ENCODE measurements around the gene ZMYND11.

ZMYND11 gene

DNA sequence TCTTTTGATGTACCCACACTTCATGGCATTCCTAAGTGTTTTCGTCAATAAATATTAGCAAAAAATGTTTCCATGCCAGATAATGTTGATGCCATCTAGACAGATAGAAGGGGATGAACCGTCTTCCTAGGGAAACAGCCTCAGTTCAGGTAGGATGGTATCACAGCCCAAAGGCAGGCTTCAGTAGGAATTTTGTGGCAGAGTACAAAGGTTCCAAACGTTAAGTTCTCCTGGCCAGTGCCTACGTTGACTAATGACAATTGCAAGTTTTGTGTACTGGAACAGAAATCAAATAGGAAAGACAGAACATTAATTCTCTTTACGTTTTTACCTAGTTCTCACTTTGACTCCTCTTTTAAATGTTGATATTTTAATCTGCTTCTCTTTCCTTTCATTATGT lies 75.0 kb downstream of the ZMYND11 start:
- no peaks in the 10 kb centered on the region for H3K9me2 ChIP-seq (replicated peaks; ENCODE audit: control insufficient read depth, low read length)
- H3K4me2 ChIP-seq (ENCODE audit: low read length): no peak overlapping the region
- no peaks in the 10 kb centered on the region for H4K20me1 ChIP-seq (ENCODE audit: control insufficient read depth, insufficient read depth, low read depth, low read length)
- no peaks in the 10 kb centered on the region for H3K4me1 ChIP-seq (ENCODE audit: control insufficient read depth, low read length)
- no peaks in the 10 kb centered on the region for H3F3A ChIP-seq (ENCODE audit: control insufficient read depth, insufficient read depth)
- no peak overlapping the region for H3K27ac ChIP-seq (ENCODE audit: low read depth, low read length)
- H3K9me3 ChIP-seq (ENCODE audit: control insufficient read depth, insufficient read depth, low read length): no peaks in the 10 kb centered on the region
- H3K36me3 ChIP-seq (ENCODE audit: control insufficient read depth, low read length): no peaks in the 10 kb centered on the region
- peaks cover 27% of the 10 kb centered on the region for H3K27me3 ChIP-seq (ENCODE audit: control insufficient read depth, low read length)
- no peaks in the 10 kb centered on the region for H3K79me2 ChIP-seq (ENCODE audit: control insufficient read depth, low read length)
- H3K4me3 ChIP-seq (ENCODE audit: low read length): no peak overlapping the region
- no peak for TF ChIP-seq EZH2phosphoT487 (IDR thresholded peaks at IDR 0.05; ENCODE audit: borderline replicate concordance, low read length)
- TF ChIP-seq, protein P1, sequence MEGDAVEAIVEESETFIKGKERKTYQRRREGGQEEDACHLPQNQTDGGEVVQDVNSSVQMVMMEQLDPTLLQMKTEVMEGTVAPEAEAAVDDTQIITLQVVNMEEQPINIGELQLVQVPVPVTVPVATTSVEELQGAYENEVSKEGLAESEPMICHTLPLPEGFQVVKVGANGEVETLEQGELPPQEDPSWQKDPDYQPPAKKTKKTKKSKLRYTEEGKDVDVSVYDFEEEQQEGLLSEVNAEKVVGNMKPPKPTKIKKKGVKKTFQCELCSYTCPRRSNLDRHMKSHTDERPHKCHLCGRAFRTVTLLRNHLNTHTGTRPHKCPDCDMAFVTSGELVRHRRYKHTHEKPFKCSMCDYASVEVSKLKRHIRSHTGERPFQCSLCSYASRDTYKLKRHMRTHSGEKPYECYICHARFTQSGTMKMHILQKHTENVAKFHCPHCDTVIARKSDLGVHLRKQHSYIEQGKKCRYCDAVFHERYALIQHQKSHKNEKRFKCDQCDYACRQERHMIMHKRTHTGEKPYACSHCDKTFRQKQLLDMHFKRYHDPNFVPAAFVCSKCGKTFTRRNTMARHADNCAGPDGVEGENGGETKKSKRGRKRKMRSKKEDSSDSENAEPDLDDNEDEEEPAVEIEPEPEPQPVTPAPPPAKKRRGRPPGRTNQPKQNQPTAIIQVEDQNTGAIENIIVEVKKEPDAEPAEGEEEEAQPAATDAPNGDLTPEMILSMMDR (IDR thresholded peaks at IDR 0.05; ENCODE audit: low read depth, low read length, poor library complexity, severe bottlenecking): no peak

DNA sequence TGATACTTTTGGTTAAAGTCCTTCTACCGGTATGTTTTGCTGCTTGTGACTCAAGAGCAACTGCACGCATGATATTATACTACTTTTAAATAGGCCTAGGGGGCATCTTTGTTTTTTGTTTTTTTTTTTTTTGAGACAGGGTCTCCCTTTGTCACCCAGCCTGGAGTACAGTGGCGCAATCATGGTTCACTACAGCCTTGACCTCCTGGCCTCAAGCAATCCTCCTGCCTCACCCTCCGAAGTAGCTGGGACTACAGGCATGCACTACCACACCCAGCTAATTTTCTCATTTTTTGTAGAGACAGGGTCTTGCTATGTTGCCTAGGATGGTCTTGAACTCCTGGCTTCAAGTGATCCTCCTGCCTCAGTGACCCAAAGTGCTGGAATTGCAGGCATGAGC lies 80.2 kb downstream of the ZMYND11 start:
- no peak overlapping the region for H3K4me2 ChIP-seq (ENCODE audit: low read length)
- no peaks in the 10 kb centered on the region for H3K36me3 ChIP-seq (ENCODE audit: control insufficient read depth, low read length)
- no peaks in the 10 kb centered on the region for H3K9me3 ChIP-seq (ENCODE audit: control insufficient read depth, insufficient read depth, low read length)
- no peak overlapping the region for H3K27ac ChIP-seq (ENCODE audit: low read depth, low read length)
- no peaks in the 10 kb centered on the region for H3K79me2 ChIP-seq (ENCODE audit: control insufficient read depth, low read length)
- H3K9me2 ChIP-seq (replicated peaks; ENCODE audit: control insufficient read depth, low read length): no peaks in the 10 kb centered on the region
- H3K4me3 ChIP-seq (ENCODE audit: low read length): no peak overlapping the region
- no peaks in the 10 kb centered on the region for H3F3A ChIP-seq (ENCODE audit: control insufficient read depth, insufficient read depth)
- H3K27me3 ChIP-seq (ENCODE audit: control insufficient read depth, low read length): peaks cover 38% of the 10 kb centered on the region
- no peaks in the 10 kb centered on the region for H4K20me1 ChIP-seq (ENCODE audit: control insufficient read depth, insufficient read depth, low read depth, low read length)
- peaks cover 4% of the 10 kb centered on the region; the same call in 1 of the 2 replicates for H3K4me1 ChIP-seq (ENCODE audit: control insufficient read depth, low read length)
- no peak for TF ChIP-seq EZH2phosphoT487 (IDR thresholded peaks at IDR 0.05; ENCODE audit: borderline replicate concordance, low read length)
- TF ChIP-seq, protein P1 (IDR thresholded peaks at IDR 0.05; ENCODE audit: low read depth, low read length, poor library complexity, severe bottlenecking): no peak

DNA sequence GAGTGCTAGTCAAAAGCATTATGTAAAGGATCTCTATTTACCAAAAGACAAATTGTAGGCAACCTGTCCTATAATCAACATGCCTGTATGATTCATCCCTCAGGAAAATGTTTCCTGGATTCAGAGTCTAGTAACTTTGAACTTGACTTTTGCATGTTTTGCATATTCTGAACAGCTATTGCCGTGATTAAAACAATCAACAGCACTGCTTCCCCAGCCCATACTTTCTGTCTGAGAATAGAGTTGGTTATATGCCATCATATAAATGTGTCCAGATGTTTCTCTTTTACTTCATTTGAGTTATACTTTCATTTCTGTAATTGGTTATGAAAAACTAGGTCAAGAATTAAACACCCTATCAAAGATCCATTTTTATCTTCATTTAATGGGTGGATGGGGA lies 83.5 kb downstream of the ZMYND11 start:
- Histone ChIP-seq H4K20me1 (ENCODE audit: control insufficient read depth, insufficient read depth, low read depth, low read length) (no peaks in the 10 kb centered on the region), H3F3A (ENCODE audit: control insufficient read depth, insufficient read depth) (no peaks in the 10 kb centered on the region), H3K79me2 (ENCODE audit: control insufficient read depth, low read length) (no peaks in the 10 kb centered on the region), H3K4me2 (ENCODE audit: low read length) (no peak overlapping the region), H3K9me3 (ENCODE audit: control insufficient read depth, insufficient read depth, low read length) (no peaks in the 10 kb centered on the region), H3K27me3 (ENCODE audit: control insufficient read depth, low read length) (peaks cover 35% of the 10 kb centered on the region), H3K9me2 (replicated peaks; ENCODE audit: control insufficient read depth, low read length) (no peaks in the 10 kb centered on the region), H3K27ac (ENCODE audit: low read depth, low read length) (no peak overlapping the region), H3K36me3 (ENCODE audit: control insufficient read depth, low read length) (no peaks in the 10 kb centered on the region), H3K4me3 (ENCODE audit: low read length) (no peak overlapping the region), H3K4me1 (ENCODE audit: control insufficient read depth, low read length) (peaks cover 5% of the 10 kb centered on the region)
- TF ChIP-seq, protein P1 (IDR thresholded peaks at IDR 0.05; ENCODE audit: low read depth, low read length, poor library complexity, severe bottlenecking): no peak
- no peak for TF ChIP-seq EZH2phosphoT487 (IDR thresholded peaks at IDR 0.05; ENCODE audit: borderline replicate concordance, low read length)
